GM23338 (cell line): ENCODE results near the gene SYK. TPM values are rescaled to one million over a fixed set of nuclear protein-coding genes. Genes with fewer than 3 reads are reported as not detected.

Experiments used
- ATAC-seq: fragments of 200-7000 bp; cut with Tn5 transposase; 3 replicates; pipeline ENCODE4 v1.9.1; 2020
- DNase-seq: peaks from one replicate; pipeline ENCODE4 v3.0.0-alpha.2; 2015; ENCODE audit warnings: low spot score
- H2AFZ ChIP-seq: fragments of 200-600 bp; sonication (generic); 2 replicates; pipeline ENCODE4 v1.8.0; 2016; ENCODE audit warnings: antibody characterized with exemption, mild to moderate bottlenecking, moderate library complexity
- H3F3A ChIP-seq: fragments of 200-600 bp; sonication (generic); replicated peaks from 2 replicates; pipeline ENCODE4 v1.8.0; 2017; ENCODE audit warnings: antibody characterized with exemption, mixed run types, low read depth
- H3K27ac ChIP-seq: fragments of 200-600 bp; sonication (generic); 2 replicates; pipeline ENCODE4 v1.6.1; 2016; ENCODE audit warnings: low read depth
- H3K27me3 ChIP-seq: fragments of 200-600 bp; sonication (generic); 2 replicates; pipeline ENCODE4 v1.8.0; 2016; ENCODE audit warnings: mild to moderate bottlenecking, mixed run types, moderate library complexity; ENCODE audit not compliant: insufficient read depth
- H3K36me3 ChIP-seq: fragments of 200-600 bp; sonication (generic); 2 replicates; pipeline ENCODE4 v1.8.0; 2016; ENCODE audit warnings: mild to moderate bottlenecking; ENCODE audit not compliant: insufficient read depth
- H3K4me1 ChIP-seq: fragments of 200-600 bp; sonication (generic); 2 replicates; pipeline ENCODE4 v1.8.0; 2016; ENCODE audit warnings: mild to moderate bottlenecking, moderate library complexity; ENCODE audit not compliant: insufficient read depth
- H3K4me2 ChIP-seq: fragments of 200-600 bp; sonication (generic); 2 replicates; pipeline ENCODE4 v1.7.1; 2017; ENCODE audit warnings: mixed run types
- H3K4me3 ChIP-seq: fragments of 200-600 bp; sonication (generic); 2 replicates; pipeline ENCODE4 v1.6.1; 2016; ENCODE audit warnings: mixed run types
- H3K79me2 ChIP-seq: fragments of 200-600 bp; sonication (generic); replicated peaks from 2 replicates; pipeline ENCODE4 v1.8.0; 2017; ENCODE audit warnings: mild to moderate bottlenecking; ENCODE audit not compliant: insufficient read depth
- H3K9me2 ChIP-seq: fragments of 200-600 bp; sonication (generic); 2 replicates; pipeline ENCODE4 v1.8.0; 2017; ENCODE audit not compliant: insufficient read depth
- H4K20me1 ChIP-seq: fragments of 200-600 bp; sonication (generic); replicated peaks from 2 replicates; pipeline ENCODE4 v1.8.0; 2017; ENCODE audit warnings: mild to moderate bottlenecking; ENCODE audit not compliant: insufficient read depth
- H3K27ac Mint-ChIP-seq: 2 replicates; pipeline ENCODE4 v1.8.0; 2020; ENCODE audit warnings: inconsistent platforms, mild to moderate bottlenecking, moderate library complexity, mixed read lengths
- H3K27me3 Mint-ChIP-seq: 3 replicates; pipeline ENCODE4 v1.8.0; 2022; ENCODE audit warnings: low read depth, mild to moderate bottlenecking, moderate library complexity, mixed read lengths, inconsistent platforms; ENCODE audit not compliant: insufficient read depth, poor library complexity
- H3K36me3 Mint-ChIP-seq: 3 replicates; pipeline ENCODE4 v1.8.0; 2021; ENCODE audit warnings: low read depth, mild to moderate bottlenecking, inconsistent platforms, moderate library complexity, mixed read lengths
- H3K4me1 Mint-ChIP-seq: 3 replicates; pipeline ENCODE4 v1.8.0; 2020; ENCODE audit warnings: mild to moderate bottlenecking, inconsistent platforms, mixed read lengths
- H3K4me3 Mint-ChIP-seq: 3 replicates; pipeline ENCODE4 v1.8.0; 2021; ENCODE audit warnings: moderate library complexity, mild to moderate bottlenecking, inconsistent platforms, mixed read lengths
- H3K9me3 Mint-ChIP-seq: 3 replicates; pipeline ENCODE4 v1.8.0; 2020; ENCODE audit warnings: moderate library complexity, mild to moderate bottlenecking, inconsistent platforms, mixed read lengths
- CREB1 ChIP-seq: fragments of 250-450 bp; sonication (Bioruptor Pico); IDR thresholded peaks from 2 replicates; pipeline ENCODE4 v1.5.0; 2020; ENCODE audit warnings: low read depth, mild to moderate bottlenecking, moderate library complexity
- EZH2 ChIP-seq: fragments of 200-600 bp; sonication (generic); IDR thresholded peaks from one replicate; pipeline ENCODE4 v1.8.0; 2017; ENCODE audit warnings: antibody characterized with exemption, mild to moderate bottlenecking, low read depth; ENCODE audit not compliant: unreplicated experiment
- EZH2phosphoT487 ChIP-seq: fragments of 200-600 bp; sonication (generic); IDR thresholded peaks from one replicate; pipeline ENCODE4 v1.8.1; 2018; ENCODE audit warnings: antibody characterized with exemption; ENCODE audit not compliant: unreplicated experiment
- STAT1 ChIP-seq: IDR thresholded peaks from one replicate; pipeline ENCODE4 v1.6.1; 2016; ENCODE audit warnings: antibody characterized with exemption; ENCODE audit not compliant: unreplicated experiment
- polyA plus RNA-seq: library from polyadenylated mRNA; unstranded; fragments of >200 nt; fragmentation: Nextera tagmentation; extraction: Ambion mirVana; gene quantifications from 2 replicates; pipeline ENCODE4 v1.2.1, GENCODE V29; 2016
- total RNA-seq: library from RNA; depleted of rRNA; stranded (reverse); fragments of >200 nt; shearing (Covaris generic); gene quantifications from 2 replicates; pipeline ENCODE4 v1.2.3, GENCODE V29; 2014
- TF ChIP-seq, protein P1 (sequence below): IDR thresholded peaks from one replicate; pipeline ENCODE4 v1.6.1; 2018; ENCODE audit warnings: antibody characterized with exemption; ENCODE audit not compliant: unreplicated experiment
- TF ChIP-seq, protein P2 (sequence below), 2 experiments: fragments of 200-600 bp in 1 of 2; sonication (generic) in 1 of 2; conservative IDR thresholded peaks; 2 replicates each; pipeline versions ENCODE4 v1.5.1 to v1.6.1; 2016 to 2017; ENCODE audit warnings: antibody characterized with exemption in 2 of 2, low read depth in 2 of 2, mild to moderate bottlenecking in 2 of 2, moderate library complexity in 1 of 2
- TF ChIP-seq, protein P3 (sequence below): IDR thresholded peaks from 2 replicates; pipeline ENCODE4 v1.6.1; 2016; ENCODE audit warnings: antibody characterized with exemption
- TF ChIP-seq, protein P4 (sequence below): fragments of 250-450 bp; sonication (Bioruptor Pico); IDR thresholded peaks from 2 replicates; pipeline ENCODE4 v1.5.0; 2020; ENCODE audit warnings: mild to moderate bottlenecking, moderate library complexity

The SYK gene
- total and polyA plus RNA-seq, 2 experiments from 2014 or later, result 1.5 to 5.8 TPM

DNA sequence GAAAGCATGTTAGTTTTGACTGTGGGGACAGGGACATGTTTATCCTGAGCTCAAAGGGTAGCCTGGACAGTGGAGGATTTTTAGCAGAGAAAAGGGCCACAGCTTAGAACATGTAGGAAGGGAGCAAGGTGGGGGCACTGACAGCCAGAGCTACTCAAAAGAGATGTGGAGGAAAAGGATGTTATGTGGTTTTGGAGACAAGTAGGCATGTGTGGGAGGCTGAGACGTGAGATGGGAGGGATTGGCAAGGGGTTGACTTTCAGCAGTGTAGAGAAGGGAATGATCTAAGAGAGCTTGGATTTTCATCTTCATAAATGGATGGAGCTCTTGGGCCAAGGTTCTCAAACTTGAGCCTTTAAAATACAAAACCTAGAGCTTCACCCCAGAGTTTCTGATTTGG lies 24.0 kb downstream of the SYK start:
- peaks cover 30% of the 10 kb centered on the region for H3K9me3 Mint-ChIP-seq
- H3K27me3 Mint-ChIP-seq, result peaks cover 2% of the 10 kb centered on the region
- TF ChIP-seq, protein P1, sequence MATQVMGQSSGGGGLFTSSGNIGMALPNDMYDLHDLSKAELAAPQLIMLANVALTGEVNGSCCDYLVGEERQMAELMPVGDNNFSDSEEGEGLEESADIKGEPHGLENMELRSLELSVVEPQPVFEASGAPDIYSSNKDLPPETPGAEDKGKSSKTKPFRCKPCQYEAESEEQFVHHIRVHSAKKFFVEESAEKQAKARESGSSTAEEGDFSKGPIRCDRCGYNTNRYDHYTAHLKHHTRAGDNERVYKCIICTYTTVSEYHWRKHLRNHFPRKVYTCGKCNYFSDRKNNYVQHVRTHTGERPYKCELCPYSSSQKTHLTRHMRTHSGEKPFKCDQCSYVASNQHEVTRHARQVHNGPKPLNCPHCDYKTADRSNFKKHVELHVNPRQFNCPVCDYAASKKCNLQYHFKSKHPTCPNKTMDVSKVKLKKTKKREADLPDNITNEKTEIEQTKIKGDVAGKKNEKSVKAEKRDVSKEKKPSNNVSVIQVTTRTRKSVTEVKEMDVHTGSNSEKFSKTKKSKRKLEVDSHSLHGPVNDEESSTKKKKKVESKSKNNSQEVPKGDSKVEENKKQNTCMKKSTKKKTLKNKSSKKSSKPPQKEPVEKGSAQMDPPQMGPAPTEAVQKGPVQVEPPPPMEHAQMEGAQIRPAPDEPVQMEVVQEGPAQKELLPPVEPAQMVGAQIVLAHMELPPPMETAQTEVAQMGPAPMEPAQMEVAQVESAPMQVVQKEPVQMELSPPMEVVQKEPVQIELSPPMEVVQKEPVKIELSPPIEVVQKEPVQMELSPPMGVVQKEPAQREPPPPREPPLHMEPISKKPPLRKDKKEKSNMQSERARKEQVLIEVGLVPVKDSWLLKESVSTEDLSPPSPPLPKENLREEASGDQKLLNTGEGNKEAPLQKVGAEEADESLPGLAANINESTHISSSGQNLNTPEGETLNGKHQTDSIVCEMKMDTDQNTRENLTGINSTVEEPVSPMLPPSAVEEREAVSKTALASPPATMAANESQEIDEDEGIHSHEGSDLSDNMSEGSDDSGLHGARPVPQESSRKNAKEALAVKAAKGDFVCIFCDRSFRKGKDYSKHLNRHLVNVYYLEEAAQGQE, result no peak
- TF ChIP-seq EZH2 (no peak), EZH2phosphoT487 (no peak), CREB1 (CRISPR knock-in tag) (no peak), STAT1 (no peak)
- TF ChIP-seq, protein P2, sequence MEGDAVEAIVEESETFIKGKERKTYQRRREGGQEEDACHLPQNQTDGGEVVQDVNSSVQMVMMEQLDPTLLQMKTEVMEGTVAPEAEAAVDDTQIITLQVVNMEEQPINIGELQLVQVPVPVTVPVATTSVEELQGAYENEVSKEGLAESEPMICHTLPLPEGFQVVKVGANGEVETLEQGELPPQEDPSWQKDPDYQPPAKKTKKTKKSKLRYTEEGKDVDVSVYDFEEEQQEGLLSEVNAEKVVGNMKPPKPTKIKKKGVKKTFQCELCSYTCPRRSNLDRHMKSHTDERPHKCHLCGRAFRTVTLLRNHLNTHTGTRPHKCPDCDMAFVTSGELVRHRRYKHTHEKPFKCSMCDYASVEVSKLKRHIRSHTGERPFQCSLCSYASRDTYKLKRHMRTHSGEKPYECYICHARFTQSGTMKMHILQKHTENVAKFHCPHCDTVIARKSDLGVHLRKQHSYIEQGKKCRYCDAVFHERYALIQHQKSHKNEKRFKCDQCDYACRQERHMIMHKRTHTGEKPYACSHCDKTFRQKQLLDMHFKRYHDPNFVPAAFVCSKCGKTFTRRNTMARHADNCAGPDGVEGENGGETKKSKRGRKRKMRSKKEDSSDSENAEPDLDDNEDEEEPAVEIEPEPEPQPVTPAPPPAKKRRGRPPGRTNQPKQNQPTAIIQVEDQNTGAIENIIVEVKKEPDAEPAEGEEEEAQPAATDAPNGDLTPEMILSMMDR (conservative IDR thresholded peaks at IDR 0.05; ENCODE audit: low read depth in 2 of 2), result no peak
- TF ChIP-seq, protein P3, sequence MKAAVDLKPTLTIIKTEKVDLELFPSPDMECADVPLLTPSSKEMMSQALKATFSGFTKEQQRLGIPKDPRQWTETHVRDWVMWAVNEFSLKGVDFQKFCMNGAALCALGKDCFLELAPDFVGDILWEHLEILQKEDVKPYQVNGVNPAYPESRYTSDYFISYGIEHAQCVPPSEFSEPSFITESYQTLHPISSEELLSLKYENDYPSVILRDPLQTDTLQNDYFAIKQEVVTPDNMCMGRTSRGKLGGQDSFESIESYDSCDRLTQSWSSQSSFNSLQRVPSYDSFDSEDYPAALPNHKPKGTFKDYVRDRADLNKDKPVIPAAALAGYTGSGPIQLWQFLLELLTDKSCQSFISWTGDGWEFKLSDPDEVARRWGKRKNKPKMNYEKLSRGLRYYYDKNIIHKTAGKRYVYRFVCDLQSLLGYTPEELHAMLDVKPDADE, result no peak
- TF ChIP-seq, protein P4, sequence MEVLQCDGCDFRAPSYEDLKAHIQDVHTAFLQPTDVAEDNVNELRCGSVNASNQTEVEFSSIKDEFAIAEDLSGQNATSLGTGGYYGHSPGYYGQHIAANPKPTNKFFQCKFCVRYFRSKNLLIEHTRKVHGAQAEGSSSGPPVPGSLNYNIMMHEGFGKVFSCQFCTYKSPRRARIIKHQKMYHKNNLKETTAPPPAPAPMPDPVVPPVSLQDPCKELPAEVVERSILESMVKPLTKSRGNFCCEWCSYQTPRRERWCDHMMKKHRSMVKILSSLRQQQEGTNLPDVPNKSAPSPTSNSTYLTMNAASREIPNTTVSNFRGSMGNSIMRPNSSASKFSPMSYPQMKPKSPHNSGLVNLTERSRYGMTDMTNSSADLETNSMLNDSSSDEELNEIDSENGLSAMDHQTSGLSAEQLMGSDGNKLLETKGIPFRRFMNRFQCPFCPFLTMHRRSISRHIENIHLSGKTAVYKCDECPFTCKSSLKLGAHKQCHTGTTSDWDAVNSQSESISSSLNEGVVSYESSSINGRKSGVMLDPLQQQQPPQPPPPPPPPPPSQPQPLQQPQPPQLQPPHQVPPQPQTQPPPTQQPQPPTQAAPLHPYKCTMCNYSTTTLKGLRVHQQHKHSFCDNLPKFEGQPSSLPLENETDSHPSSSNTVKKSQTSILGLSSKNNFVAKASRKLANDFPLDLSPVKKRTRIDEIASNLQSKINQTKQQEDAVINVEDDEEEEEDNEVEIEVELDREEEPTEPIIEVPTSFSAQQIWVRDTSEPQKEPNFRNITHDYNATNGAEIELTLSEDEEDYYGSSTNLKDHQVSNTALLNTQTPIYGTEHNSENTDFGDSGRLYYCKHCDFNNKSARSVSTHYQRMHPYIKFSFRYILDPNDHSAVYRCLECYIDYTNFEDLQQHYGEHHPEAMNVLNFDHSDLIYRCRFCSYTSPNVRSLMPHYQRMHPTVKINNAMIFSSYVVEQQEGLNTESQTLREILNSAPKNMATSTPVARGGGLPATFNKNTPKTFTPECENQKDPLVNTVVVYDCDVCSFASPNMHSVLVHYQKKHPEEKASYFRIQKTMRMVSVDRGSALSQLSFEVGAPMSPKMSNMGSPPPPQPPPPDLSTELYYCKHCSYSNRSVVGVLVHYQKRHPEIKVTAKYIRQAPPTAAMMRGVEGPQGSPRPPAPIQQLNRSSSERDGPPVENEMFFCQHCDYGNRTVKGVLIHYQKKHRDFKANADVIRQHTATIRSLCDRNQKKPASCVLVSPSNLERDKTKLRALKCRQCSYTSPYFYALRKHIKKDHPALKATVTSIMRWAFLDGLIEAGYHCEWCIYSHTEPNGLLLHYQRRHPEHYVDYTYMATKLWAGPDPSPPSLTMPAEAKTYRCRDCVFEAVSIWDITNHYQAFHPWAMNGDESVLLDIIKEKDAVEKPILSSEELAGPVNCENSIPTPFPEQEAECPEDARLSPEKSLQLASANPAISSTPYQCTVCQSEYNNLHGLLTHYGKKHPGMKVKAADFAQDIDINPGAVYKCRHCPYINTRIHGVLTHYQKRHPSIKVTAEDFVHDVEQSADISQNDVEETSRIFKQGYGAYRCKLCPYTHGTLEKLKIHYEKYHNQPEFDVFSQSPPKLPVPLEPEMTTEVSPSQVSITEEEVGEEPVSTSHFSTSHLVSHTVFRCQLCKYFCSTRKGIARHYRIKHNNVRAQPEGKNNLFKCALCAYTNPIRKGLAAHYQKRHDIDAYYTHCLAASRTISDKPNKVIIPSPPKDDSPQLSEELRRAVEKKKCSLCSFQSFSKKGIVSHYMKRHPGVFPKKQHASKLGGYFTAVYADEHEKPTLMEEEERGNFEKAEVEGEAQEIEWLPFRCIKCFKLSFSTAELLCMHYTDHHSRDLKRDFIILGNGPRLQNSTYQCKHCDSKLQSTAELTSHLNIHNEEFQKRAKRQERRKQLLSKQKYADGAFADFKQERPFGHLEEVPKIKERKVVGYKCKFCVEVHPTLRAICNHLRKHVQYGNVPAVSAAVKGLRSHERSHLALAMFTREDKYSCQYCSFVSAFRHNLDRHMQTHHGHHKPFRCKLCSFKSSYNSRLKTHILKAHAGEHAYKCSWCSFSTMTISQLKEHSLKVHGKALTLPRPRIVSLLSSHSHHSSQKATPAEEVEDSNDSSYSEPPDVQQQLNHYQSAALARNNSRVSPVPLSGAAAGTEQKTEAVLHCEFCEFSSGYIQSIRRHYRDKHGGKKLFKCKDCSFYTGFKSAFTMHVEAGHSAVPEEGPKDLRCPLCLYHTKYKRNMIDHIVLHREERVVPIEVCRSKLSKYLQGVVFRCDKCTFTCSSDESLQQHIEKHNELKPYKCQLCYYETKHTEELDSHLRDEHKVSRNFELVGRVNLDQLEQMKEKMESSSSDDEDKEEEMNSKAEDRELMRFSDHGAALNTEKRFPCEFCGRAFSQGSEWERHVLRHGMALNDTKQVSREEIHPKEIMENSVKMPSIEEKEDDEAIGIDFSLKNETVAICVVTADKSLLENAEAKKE (CRISPR knock-in tag), result no peak
- DNase-seq, result no peak
- no peak overlapping the region for H3K27ac Mint-ChIP-seq
- peaks cover 21% of the 10 kb centered on the region for H3K36me3 Mint-ChIP-seq
- ATAC-seq, result no peak
- Histone ChIP-seq H3F3A (no peaks in the 10 kb centered on the region), H4K20me1 (no peaks in the 10 kb centered on the region), H3K27ac (no peak overlapping the region), H2AFZ (no peak overlapping the region), H3K36me3 (no peaks in the 10 kb centered on the region), H3K4me3 (no peak overlapping the region), H3K4me1 (no peaks in the 10 kb centered on the region), H3K27me3 (no peaks in the 10 kb centered on the region), H3K9me2 (peaks cover 3% of the 10 kb centered on the region; the same call in 1 of the 2 replicates), H3K79me2 (no peaks in the 10 kb centered on the region), H3K4me2 (no peak overlapping the region)
- H3K4me3 Mint-ChIP-seq, result no peak overlapping the region
- H3K4me1 Mint-ChIP-seq, result no peaks in the 10 kb centered on the region; the same call in 2 of the 3 replicates
